ENCODE data around the gene ULK4.

Gene ULK4

GRCh38 chr3:41369838-41370237 lies 592.1 kb downstream of the ULK4 start (continued):
- TF ChIP-seq PRDM6 (tag by site-specific recombination; IDR thresholded peaks at IDR 0.05) (peak; percentile 91), PRDM1 (tag by site-specific recombination; IDR thresholded peaks at IDR 0.05) (no peak)

GRCh38 chr3:41365973-41366372 lies 595.9 kb downstream of the ULK4 start:
- Histone ChIP-seq H3K4me3 (ENCODE audit: low read depth, low read length) (no peak overlapping the region), H3K9me3 (ENCODE audit: control insufficient read depth, insufficient read depth, low read depth, low read length) (no peaks in the 10 kb centered on the region), H3K4me1 (ENCODE audit: control insufficient read depth, insufficient read depth, low read length) (peaks cover 9% of the 10 kb centered on the region; the same call in 1 of the 2 replicates), H3K36me3 (ENCODE audit: control insufficient read depth in 2 of 2, insufficient read depth in 1 of 2, low read length in 2 of 2) (no peaks in the 10 kb centered on the region), H3K27ac (ENCODE audit: extremely low read depth, low read depth, low read length) (no peak overlapping the region)
- CTCF ChIA-PET = no interaction called here
- no peak for TF ChIP-seq ZNF677 (tag by site-specific recombination; IDR thresholded peaks at IDR 0.05)
- TF ChIP-seq ZNF354C (tag by site-specific recombination; IDR thresholded peaks at IDR 0.05; ENCODE audit: borderline replicate concordance, low read depth) = no peak
- no peak for TF ChIP-seq RBAK (tag by site-specific recombination; IDR thresholded peaks at IDR 0.05)
- TF ChIP-seq ZXDB (tag by site-specific recombination; IDR thresholded peaks at IDR 0.05) = no peak
- TF ChIP-seq ZBTB10 (tag by site-specific recombination; IDR thresholded peaks at IDR 0.05) = no peak
- TF ChIP-seq WT1 (tag by site-specific recombination; IDR thresholded peaks at IDR 0.05) = no peak
- TF ChIP-seq ZNF623 (tag by site-specific recombination; IDR thresholded peaks at IDR 0.05) = no peak
- no peak for TF ChIP-seq KLF10 (tag by site-specific recombination; IDR thresholded peaks at IDR 0.05)
- POLR2A ChIA-PET = no interaction called here

GRCh38 chr3:41364736-41365135 lies 597.2 kb downstream of the ULK4 start:
- Histone ChIP-seq H3K27ac (ENCODE audit: extremely low read depth, low read depth, low read length) (no peak overlapping the region), H3K4me3 (ENCODE audit: low read depth, low read length) (no peak overlapping the region), H3K9me3 (ENCODE audit: control insufficient read depth, insufficient read depth, low read depth, low read length) (no peaks in the 10 kb centered on the region), H3K36me3 (ENCODE audit: control insufficient read depth in 2 of 2, insufficient read depth in 1 of 2, low read length in 2 of 2) (no peaks in the 10 kb centered on the region), H3K4me1 (ENCODE audit: control insufficient read depth, insufficient read depth, low read length) (peaks cover 1% of the 10 kb centered on the region; the same call in 1 of the 2 replicates)
- ChIA-PET POLR2A (no interaction called here), CTCF (no interaction called here)
- TF ChIP-seq ZNF549 (tag by site-specific recombination; IDR thresholded peaks at IDR 0.05) = no peak
- no peak for TF ChIP-seq HOXC10 (CRISPR knock-in tag; IDR thresholded peaks at IDR 0.05)
- TF ChIP-seq ZNF610 (tag by site-specific recombination; IDR thresholded peaks at IDR 0.05; ENCODE audit: borderline replicate concordance) = no peak
- TF ChIP-seq ZBTB1 (tag by site-specific recombination; IDR thresholded peaks at IDR 0.05) = no peak
- TF ChIP-seq BCL6B (tag by site-specific recombination; IDR thresholded peaks at IDR 0.05) = no peak
- TF ChIP-seq KLF17 (tag by site-specific recombination; IDR thresholded peaks at IDR 0.05) = no peak
- TF ChIP-seq ZNF624 (tag by site-specific recombination; IDR thresholded peaks at IDR 0.05) = no peak
- TF ChIP-seq HIC1 (tag by site-specific recombination; IDR thresholded peaks at IDR 0.05) = no peak
- TF ChIP-seq PRDM4 (tag by site-specific recombination; IDR thresholded peaks at IDR 0.05) = no peak
- no peak for TF ChIP-seq ZNF19 (tag by site-specific recombination; IDR thresholded peaks at IDR 0.05; ENCODE audit: low read depth)
- TF ChIP-seq ZNF645 (tag by site-specific recombination; IDR thresholded peaks at IDR 0.05) = no peak
- no peak for TF ChIP-seq ZNF214 (tag by site-specific recombination; IDR thresholded peaks at IDR 0.05; ENCODE audit: borderline replicate concordance)
